NCI-H1048 (cell line): ENCODE data around the gene ALDH3B2.
"Not testable (repeated sequence)": the region's sequence is repeated elsewhere in the genome, so short reads cannot be mapped to it uniquely, and the experiment has no call there.

ENCODE experiments used
- DNase-seq: peaks from one replicate; lab custom pipeline; 2025; lab: John Stamatoyannopoulos, UW

Gene ALDH3B2

GRCh38 chr11:67629386-67630227 is 44.8 kb downstream of the ALDH3B2 start, which contains the start of gene NUDT8:
Gene NUDT8 (minus strand): TSS chr11:67629937. CDS start chr11:67629911, 26 bp downstream.
- DNase-seq: peak; percentile 36

- DNase-seq: no peak
These were observed 45.6 kb downstream of the ALDH3B2 start for GRCh38 chr11:67628710-67629385.

GRCh38 chr11:67627812-67628624 is 46.4 kb downstream of the ALDH3B2 start:
- no peak for DNase-seq

- no peak for DNase-seq
These were observed 47.0 kb downstream of the ALDH3B2 start for GRCh38 chr11:67627441-67627811.

- DNase-seq: no peak
These were observed 47.5 kb downstream of the ALDH3B2 start for GRCh38 chr11:67626970-67627369.

GRCh38 chr11:67626131-67626833 is 48.1 kb downstream of the ALDH3B2 start:
- not testable (repeated sequence) for DNase-seq

- DNase-seq: not testable (repeated sequence)
These were observed 50.6 kb downstream of the ALDH3B2 start for GRCh38 chr11:67623795-67624194.

- not testable (repeated sequence) for DNase-seq
These were observed 51.5 kb downstream of the ALDH3B2 start for GRCh38 chr11:67622905-67623304.

GRCh38 chr11:67621928-67622327 is 52.5 kb downstream of the ALDH3B2 start:
- not testable (repeated sequence) for DNase-seq

GRCh38 chr11:67620621-67621020 is 53.8 kb downstream of the ALDH3B2 start:
- DNase-seq: not testable (repeated sequence)

- not testable (repeated sequence) for DNase-seq
These were observed 54.5 kb downstream of the ALDH3B2 start for GRCh38 chr11:67619683-67620618.

- DNase-seq: not testable (repeated sequence)
These were observed 55.3 kb downstream of the ALDH3B2 start for GRCh38 chr11:67618901-67619659.

- no peak for DNase-seq
These were observed 57.0 kb downstream of the ALDH3B2 start for GRCh38 chr11:67617243-67617953.

- no peak for DNase-seq
These were observed 57.8 kb downstream of the ALDH3B2 start for GRCh38 chr11:67616431-67617242.

GRCh38 chr11:67615728-67616430 is 58.5 kb downstream of the ALDH3B2 start:
- DNase-seq: no peak

- DNase-seq: no peak
These were observed 59.4 kb downstream of the ALDH3B2 start for GRCh38 chr11:67614730-67615714.
